ENCODE measurements around the gene TRIM6. TPM values are rescaled to one million over a fixed set of nuclear protein-coding genes. Genes with fewer than 3 reads are reported as not detected.
"Not testable (repeated sequence)": the region's sequence is repeated elsewhere in the genome, so short reads cannot be mapped to it uniquely, and the experiment has no call there.

TRIM6 gene
- total and polyA plus RNA-seq, 2 donors = 1.7 to 2.9 TPM

- H3K27ac ChIP-seq (ENCODE audit: low read depth in 1 of 2, low read length in 1 of 2) = no peak overlapping the region
- H3K4me3 ChIP-seq (ENCODE audit: low read length in 2 of 2) = no peak overlapping the region
- H3K9me3 ChIP-seq (ENCODE audit: control insufficient read depth in 2 of 2, insufficient read depth in 1 of 2, low read length in 1 of 2) = no peaks in the 10 kb centered on the region
- H3K27me3 ChIP-seq (ENCODE audit: control insufficient read depth in 2 of 2, insufficient read depth in 1 of 2, low read length in 1 of 2) = no peaks in the 10 kb centered on the region
- no peak for DNase-seq (ENCODE audit: low read depth in 6 of 9, low spot score in 9 of 9)
- no peaks in the 10 kb centered on the region for H3K36me3 ChIP-seq (ENCODE audit: control insufficient read depth in 2 of 2, insufficient read depth in 2 of 2, low read length in 1 of 2)
- WGBS = 99% methylated on average over 2 of the region's 2 CpGs
- H3K4me1 ChIP-seq (ENCODE audit: control insufficient read depth in 2 of 2, insufficient read depth in 2 of 2, low read length in 2 of 2) = no peaks in the 10 kb centered on the region
These were observed 21.8 kb upstream of the TRIM6 start for GRCh38 chr11:5574654-5575053.

DNA sequence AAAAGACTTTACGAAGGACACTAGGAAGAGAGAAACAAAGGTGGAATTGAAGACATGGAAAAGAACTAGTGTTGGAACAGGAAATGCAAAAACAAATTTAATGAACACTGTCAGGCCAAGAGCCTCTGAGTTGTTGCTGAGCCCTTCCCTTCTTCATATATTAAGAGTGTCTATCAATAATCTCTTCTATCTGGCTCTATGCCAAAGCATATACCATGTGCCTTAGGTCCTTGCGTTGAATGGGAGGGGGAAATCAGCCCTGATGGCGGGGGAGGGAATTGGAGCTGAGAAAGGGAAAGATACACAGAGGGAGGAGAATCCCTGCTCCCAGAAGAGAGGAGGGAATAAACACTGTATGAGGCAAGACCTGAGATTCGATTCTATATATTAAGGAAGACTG is 21.3 kb upstream of the TRIM6 start:
- no peaks in the 10 kb centered on the region for H3K27me3 ChIP-seq (ENCODE audit: control insufficient read depth in 2 of 2, insufficient read depth in 1 of 2, low read length in 1 of 2)
- no peaks in the 10 kb centered on the region for H3K9me3 ChIP-seq (ENCODE audit: control insufficient read depth in 2 of 2, insufficient read depth in 1 of 2, low read length in 1 of 2)
- WGBS = 92% methylated on average over 4 of the region's 4 CpGs
- H3K4me3 ChIP-seq (ENCODE audit: low read length in 2 of 2) = no peak overlapping the region
- no peak for DNase-seq (ENCODE audit: low read depth in 6 of 9, low spot score in 9 of 9)
- H3K4me1 ChIP-seq (ENCODE audit: control insufficient read depth in 2 of 2, insufficient read depth in 2 of 2, low read length in 2 of 2) = no peaks in the 10 kb centered on the region
- H3K27ac ChIP-seq (ENCODE audit: low read depth in 1 of 2, low read length in 1 of 2) = no peak overlapping the region
- no peaks in the 10 kb centered on the region for H3K36me3 ChIP-seq (ENCODE audit: control insufficient read depth in 2 of 2, insufficient read depth in 2 of 2, low read length in 1 of 2)

- Histone ChIP-seq H3K27me3 (ENCODE audit: control insufficient read depth in 2 of 2, insufficient read depth in 1 of 2, low read length in 1 of 2) (no peaks in the 10 kb centered on the region), H3K27ac (ENCODE audit: low read depth in 1 of 2, low read length in 1 of 2) (no peak overlapping the region), H3K9me3 (ENCODE audit: control insufficient read depth in 2 of 2, insufficient read depth in 1 of 2, low read length in 1 of 2) (no peaks in the 10 kb centered on the region), H3K36me3 (ENCODE audit: control insufficient read depth in 2 of 2, insufficient read depth in 2 of 2, low read length in 1 of 2) (no peaks in the 10 kb centered on the region), H3K4me3 (ENCODE audit: low read length in 2 of 2) (no peak overlapping the region), H3K4me1 (ENCODE audit: control insufficient read depth in 2 of 2, insufficient read depth in 2 of 2, low read length in 2 of 2) (no peaks in the 10 kb centered on the region)
- DNase-seq (ENCODE audit: low read depth in 6 of 9, low spot score in 9 of 9) = no peak
These were observed 19.3 kb upstream of the TRIM6 start for GRCh38 chr11:5577101-5577500.

- no peak within 1 kb of the TSS for H3K27ac ChIP-seq (ENCODE audit: low read depth in 1 of 2, low read length in 1 of 2)
- 98% methylated on average over 8 of the region's 8 CpGs for WGBS
- no peaks in the 10 kb centered on the region for H3K27me3 ChIP-seq (ENCODE audit: control insufficient read depth in 2 of 2, insufficient read depth in 1 of 2, low read length in 1 of 2)
- no peaks in the 10 kb centered on the region for H3K9me3 ChIP-seq (ENCODE audit: control insufficient read depth in 2 of 2, insufficient read depth in 1 of 2, low read length in 1 of 2)
- no peak for DNase-seq (ENCODE audit: low read depth in 6 of 9, low spot score in 9 of 9)
- no peaks in the 10 kb centered on the region for H3K4me1 ChIP-seq (ENCODE audit: control insufficient read depth in 2 of 2, insufficient read depth in 2 of 2, low read length in 2 of 2)
- H3K4me3 ChIP-seq (ENCODE audit: low read length in 2 of 2) = no peak within 1 kb of the TSS
- no peaks in the 10 kb centered on the region for H3K36me3 ChIP-seq (ENCODE audit: control insufficient read depth in 2 of 2, insufficient read depth in 2 of 2, low read length in 1 of 2)
These were observed 15.9 kb upstream of the TRIM6 start, which contains the start of gene OR52B6 for GRCh38 chr11:5580577-5580976. OR52B6 (plus strand) TSS chr11:5580877; CDS start chr11:5580877, 0 bp downstream.

GRCh38 chr11:5581014-5581413 is 15.4 kb upstream of the TRIM6 start:
- no peak for DNase-seq (ENCODE audit: low read depth in 6 of 9, low spot score in 9 of 9)
- Histone ChIP-seq H3K9me3 (ENCODE audit: control insufficient read depth in 2 of 2, insufficient read depth in 1 of 2, low read length in 1 of 2) (no peaks in the 10 kb centered on the region), H3K27me3 (ENCODE audit: control insufficient read depth in 2 of 2, insufficient read depth in 1 of 2, low read length in 1 of 2) (no peaks in the 10 kb centered on the region), H3K36me3 (ENCODE audit: control insufficient read depth in 2 of 2, insufficient read depth in 2 of 2, low read length in 1 of 2) (no peaks in the 10 kb centered on the region), H3K27ac (ENCODE audit: low read depth in 1 of 2, low read length in 1 of 2) (no peak overlapping the region), H3K4me1 (ENCODE audit: control insufficient read depth in 2 of 2, insufficient read depth in 2 of 2, low read length in 2 of 2) (no peaks in the 10 kb centered on the region), H3K4me3 (ENCODE audit: low read length in 2 of 2) (no peak overlapping the region)
- 83% methylated on average over 4 of the region's 4 CpGs for WGBS

DNA sequence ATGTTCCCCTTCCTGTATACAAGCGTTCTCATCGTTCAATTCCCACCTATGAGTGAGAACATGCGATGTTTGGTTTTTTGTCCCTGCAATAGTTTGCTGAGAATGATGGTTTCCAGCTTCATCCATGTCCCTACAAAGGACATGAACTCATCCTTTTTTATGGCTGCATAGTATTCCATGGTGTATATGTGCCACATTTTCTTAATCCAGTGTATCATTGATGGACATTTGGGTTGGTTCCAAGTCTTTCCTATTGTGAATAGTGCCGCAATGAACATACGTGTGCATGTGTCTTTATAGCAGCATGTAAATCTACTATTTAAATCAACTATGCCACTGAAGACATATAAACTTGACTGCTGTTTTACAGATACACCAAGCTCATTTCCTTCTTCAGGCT is 12.0 kb upstream of the TRIM6 start:
- H3K9me3 ChIP-seq (ENCODE audit: control insufficient read depth in 2 of 2, insufficient read depth in 1 of 2, low read length in 1 of 2); H3K27me3 ChIP-seq (ENCODE audit: control insufficient read depth in 2 of 2, insufficient read depth in 1 of 2, low read length in 1 of 2); H3K4me1 ChIP-seq (ENCODE audit: control insufficient read depth in 2 of 2, insufficient read depth in 2 of 2, low read length in 2 of 2); DNase-seq (ENCODE audit: low read depth in 6 of 9, low spot score in 9 of 9); H3K27ac ChIP-seq (ENCODE audit: low read depth in 1 of 2, low read length in 1 of 2); H3K36me3 ChIP-seq (ENCODE audit: control insufficient read depth in 2 of 2, insufficient read depth in 2 of 2, low read length in 1 of 2); H3K4me3 ChIP-seq (ENCODE audit: low read length in 2 of 2): not testable (repeated sequence)
- 91% methylated on average over 5 of the region's 5 CpGs for WGBS

GRCh38 chr11:5589906-5590305 is 6.5 kb upstream of the TRIM6 start:
- DNase-seq (ENCODE audit: low read depth in 6 of 9, low spot score in 9 of 9); H3K27me3 ChIP-seq (ENCODE audit: control insufficient read depth in 2 of 2, insufficient read depth in 1 of 2, low read length in 1 of 2); H3K27ac ChIP-seq (ENCODE audit: low read depth in 1 of 2, low read length in 1 of 2); H3K4me1 ChIP-seq (ENCODE audit: control insufficient read depth in 2 of 2, insufficient read depth in 2 of 2, low read length in 2 of 2); H3K4me3 ChIP-seq (ENCODE audit: low read length in 2 of 2); H3K9me3 ChIP-seq (ENCODE audit: control insufficient read depth in 2 of 2, insufficient read depth in 1 of 2, low read length in 1 of 2); H3K36me3 ChIP-seq (ENCODE audit: control insufficient read depth in 2 of 2, insufficient read depth in 2 of 2, low read length in 1 of 2): not testable (repeated sequence)
- 98% methylated on average over 31 of the region's 31 CpGs for WGBS

GRCh38 chr11:5591613-5592012 is 4.8 kb upstream of the TRIM6 start:
- Histone ChIP-seq H3K27ac (ENCODE audit: low read depth in 1 of 2, low read length in 1 of 2) (no peak overlapping the region), H3K36me3 (ENCODE audit: control insufficient read depth in 2 of 2, insufficient read depth in 2 of 2, low read length in 1 of 2) (no peaks in the 10 kb centered on the region), H3K27me3 (ENCODE audit: control insufficient read depth in 2 of 2, insufficient read depth in 1 of 2, low read length in 1 of 2) (no peaks in the 10 kb centered on the region), H3K4me1 (ENCODE audit: control insufficient read depth in 2 of 2, insufficient read depth in 2 of 2, low read length in 2 of 2) (peaks cover 0 to 5% of the 10 kb centered on the region in 2 donors), H3K4me3 (ENCODE audit: low read length in 2 of 2) (no peak overlapping the region), H3K9me3 (ENCODE audit: control insufficient read depth in 2 of 2, insufficient read depth in 1 of 2, low read length in 1 of 2) (no peaks in the 10 kb centered on the region)
- DNase-seq (ENCODE audit: low read depth in 6 of 9, low spot score in 9 of 9) = no peak
- WGBS = 94% methylated on average over 3 of the region's 3 CpGs

- WGBS = 96% methylated on average over 5 of the region's 5 CpGs
- Histone ChIP-seq H3K4me1 (ENCODE audit: control insufficient read depth in 2 of 2, insufficient read depth in 2 of 2, low read length in 2 of 2) (peaks cover 0 to 7% of the 10 kb centered on the region in 2 donors), H3K27ac (ENCODE audit: low read depth in 1 of 2, low read length in 1 of 2) (no peak overlapping the region), H3K9me3 (ENCODE audit: control insufficient read depth in 2 of 2, insufficient read depth in 1 of 2, low read length in 1 of 2) (no peaks in the 10 kb centered on the region), H3K36me3 (ENCODE audit: control insufficient read depth in 2 of 2, insufficient read depth in 2 of 2, low read length in 1 of 2) (no peaks in the 10 kb centered on the region), H3K4me3 (ENCODE audit: low read length in 2 of 2) (no peak overlapping the region), H3K27me3 (ENCODE audit: control insufficient read depth in 2 of 2, insufficient read depth in 1 of 2, low read length in 1 of 2) (no peaks in the 10 kb centered on the region)
- no peak for DNase-seq (ENCODE audit: low read depth in 6 of 9, low spot score in 9 of 9)
These were observed 3.8 kb upstream of the TRIM6 start for GRCh38 chr11:5592615-5593014.

- WGBS = 67% methylated on average over 1 of the region's 1 CpG
- no peak for DNase-seq (ENCODE audit: low read depth in 6 of 9, low spot score in 9 of 9)
- H3K27ac ChIP-seq (ENCODE audit: low read depth in 1 of 2, low read length in 1 of 2) = no peak overlapping the region
- H3K27me3 ChIP-seq (ENCODE audit: control insufficient read depth in 2 of 2, insufficient read depth in 1 of 2, low read length in 1 of 2) = no peaks in the 10 kb centered on the region
- no peaks in the 10 kb centered on the region for H3K36me3 ChIP-seq (ENCODE audit: control insufficient read depth in 2 of 2, insufficient read depth in 2 of 2, low read length in 1 of 2)
- H3K4me3 ChIP-seq (ENCODE audit: low read length in 2 of 2) = no peak overlapping the region
- H3K4me1 ChIP-seq (ENCODE audit: control insufficient read depth in 2 of 2, insufficient read depth in 2 of 2, low read length in 2 of 2) = peaks cover 0 to 7% of the 10 kb centered on the region in 2 donors
- H3K9me3 ChIP-seq (ENCODE audit: control insufficient read depth in 2 of 2, insufficient read depth in 1 of 2, low read length in 1 of 2) = no peaks in the 10 kb centered on the region
These were observed 3.3 kb upstream of the TRIM6 start for GRCh38 chr11:5593146-5593545.

Measured in thymus (tissue), 11 donors.